ENCODE results near the gene ASB6. TPM values are rescaled to one million over a fixed set of nuclear protein-coding genes. Genes with fewer than 3 reads are reported as not detected.

Gene ASB6
- total and polyA plus RNA-seq, 2 of the 13 experiments (the other 11 are each of a cell fraction or from before 2014, with no cell fraction given): 8.2 to 8.4 TPM

- TF ChIP-seq ZNF432 (CRISPR knock-in tag; IDR thresholded peaks at IDR 0.05; ENCODE audit: borderline replicate concordance) (no peak), PATZ1 (CRISPR knock-in tag; IDR thresholded peaks at IDR 0.05) (no peak), ZNF605 (CRISPR knock-in tag; IDR thresholded peaks at IDR 0.05) (peak; percentile 97; the same call in 1 of the 2 replicates), ZNF256 (CRISPR knock-in tag; conservative IDR thresholded peaks at IDR 0.05) (peak; percentile 76; the same call in 1 of the 2 replicates), RARA (CRISPR knock-in tag; IDR thresholded peaks at IDR 0.05) (no peak), ZNF546 (CRISPR knock-in tag; conservative IDR thresholded peaks at IDR 0.05) (peak; percentile 76; the same call in 1 of the 2 replicates), ZSCAN22 (CRISPR knock-in tag; IDR thresholded peaks at IDR 0.05) (no peak), TSC22D2 (CRISPR knock-in tag; IDR thresholded peaks at IDR 0.05; ENCODE audit: borderline replicate concordance) (no peak), ZBTB42 (CRISPR knock-in tag; IDR thresholded peaks at IDR 0.05) (no peak), ZNF33B (CRISPR knock-in tag; IDR thresholded peaks at IDR 0.05) (0 out of 2 replicates have a peak, but pooled peaks have one; percentile 43)
These were observed 15.8 kb downstream of the ASB6 start, which contains the start of gene NTMT1 (continued) for GRCh38 chr9:129626079-129626624.

GRCh38 chr9:129624947-129625346, 17.0 kb downstream of the ASB6 start:
- Histone ChIP-seq H3K79me2 (ENCODE audit: insufficient read depth, low read length) (peaks cover 39% of the 10 kb centered on the region), H3K9me3 (ENCODE audit: low read length) (no peaks in the 10 kb centered on the region), H3K4me2 (ENCODE audit: low read depth, low read length) (peak overlapping the region; percentile 80), H2AFZ (ENCODE audit: low read length) (no peak overlapping the region), H3K9ac (ENCODE audit: insufficient read depth, low read depth, low read length) (peak overlapping the region; percentile 92; the same call in 1 of the 2 replicates), H3K4me1 (ENCODE audit: insufficient read depth, low read length) (peaks cover 69% of the 10 kb centered on the region), H3K4me3 (replicated peaks in 1 of 3; ENCODE audit: insufficient read depth in 1 of 3, low read depth in 2 of 3, low read length in 3 of 3) (peak overlapping the region; percentile 69 to 89 (median 85)), H4K20me1 (ENCODE audit: insufficient read depth, low read length) (peaks cover 35% of the 10 kb centered on the region), H3K27me3 (ENCODE audit: control insufficient read depth in 1 of 2, insufficient read depth in 2 of 2, low read length in 2 of 2) (peaks cover 0 to 15% of the 10 kb centered on the region in 2 experiments; a peak in 3 of 5 replicates), H3K36me3 (replicated peaks in 1 of 2; ENCODE audit: control insufficient read depth in 1 of 2, insufficient read depth in 2 of 2, low read length in 2 of 2) (peaks cover 1 to 16% of the 10 kb centered on the region in 2 experiments; a peak in 4 of 5 replicates), H3K27ac (ENCODE audit: extremely low read length, insufficient read depth, low read length) (peak overlapping the region; percentile 30)
- peak; percentile 66 for DNase-seq (ENCODE audit: low spot score)
- intact Hi-C loops (cut with micrococcal nuclease; ENCODE audit: unreplicated experiment): loop anchor here (1.0 to 10.0 kb wide), 2 partner anchors 450 to 486 kb away; partner anchors contain the start of gene IER5L
- ChIA-PET CTCF (ENCODE audit: low intra/inter-chr PET ratio, low total read pairs) (interaction anchor here (0.8 to 2.2 kb wide), 2 partner anchors 486 to 493 kb away, joined by 3 to 17 read pairs; no protein-coding TSS in a partner anchor), POLR2A (interaction anchor here (0.8 to 4.0 kb wide), 13 partner anchors 12 to 544 kb away, joined by 3 to 50 read pairs (median 4); partner anchors contain the start of genes DOLPP1 and IER5L)
- in situ Hi-C loops (cut with HindIII; ENCODE audit: extremely low pct_ligation_motif_present, low pct_unique_long_range_greater_than_20kb): loop anchor here (5.0 kb wide), 1 partner anchor 483 kb away; no protein-coding TSS in a partner anchor
- FAIRE-seq: no peak
- BruUV-seq (replicated peaks): no TSS peak
- peak; percentile 12; the same call in 1 of the 3 replicates for ATAC-seq
- 0% methylated on average over 9 of the region's 9 CpGs for WGBS (ENCODE audit: low lambda C conversion rate)
- TF ChIP-seq MIER3 (CRISPR knock-in tag; IDR thresholded peaks at IDR 0.05; ENCODE audit: borderline replicate concordance) (0 out of 2 replicates have a peak, but pooled peaks have one; percentile 23), ETV5 (CRISPR knock-in tag; IDR thresholded peaks at IDR 0.05; ENCODE audit: borderline replicate concordance) (peak; percentile 72), PAX8 (CRISPR knock-in tag; IDR thresholded peaks at IDR 0.05; ENCODE audit: borderline replicate concordance) (no peak), NR2F6 (IDR thresholded peaks at IDR 0.05) (no peak), NR2F6 (CRISPR knock-in tag; IDR thresholded peaks at IDR 0.05) (no peak), ZMAT3 (CRISPR knock-in tag; conservative IDR thresholded peaks at IDR 0.05) (0 out of 2 replicates have a peak, but pooled peaks have one; percentile 25), ZNF18 (CRISPR knock-in tag; IDR thresholded peaks at IDR 0.05; ENCODE audit: insufficient replicate concordance) (peak; percentile 42), ZEB1 (IDR thresholded peaks at IDR 0.05; ENCODE audit: insufficient replicate concordance, low read depth) (peak; percentile 16)
